ENCODE results near the gene CADM3.

The CADM3 gene

DNA sequence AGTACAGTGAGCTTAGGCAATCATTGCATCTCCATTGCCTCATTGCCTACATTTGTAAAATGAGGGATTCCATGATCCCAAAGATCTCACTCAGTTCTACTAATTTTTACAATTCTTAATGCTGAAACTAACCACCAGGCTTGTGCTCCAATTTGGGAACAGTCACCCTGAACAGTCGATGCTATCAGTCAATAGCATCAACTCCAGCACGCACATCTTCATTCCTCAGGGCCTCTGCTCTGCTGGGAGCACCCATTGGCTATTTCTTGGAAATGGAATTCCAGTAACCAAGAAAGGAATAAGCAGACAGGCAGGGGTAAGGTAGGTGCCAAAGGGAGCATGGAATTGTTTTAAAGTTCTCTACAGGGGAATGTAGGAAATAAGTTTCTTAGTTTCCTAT is 19.0 kb downstream of the CADM3 start:
- no peak for ATAC-seq
- TF ChIP-seq ZNF70 (CRISPR knock-in tag; IDR thresholded peaks at IDR 0.05) (no peak), RARB (CRISPR knock-in tag; IDR thresholded peaks at IDR 0.05) (no peak), OSR1 (CRISPR knock-in tag; IDR thresholded peaks at IDR 0.05) (no peak), CSDC2 (CRISPR knock-in tag; IDR thresholded peaks at IDR 0.05) (no peak), BACH2 (CRISPR knock-in tag; IDR thresholded peaks at IDR 0.05; ENCODE audit: borderline replicate concordance) (no peak), ESRRG (CRISPR knock-in tag; IDR thresholded peaks at IDR 0.05) (no peak), PPARA (CRISPR knock-in tag; IDR thresholded peaks at IDR 0.05; ENCODE audit: borderline replicate concordance) (no peak), TSHZ2 (CRISPR knock-in tag; IDR thresholded peaks at IDR 0.05) (no peak), CSRNP3 (CRISPR knock-in tag; IDR thresholded peaks at IDR 0.05) (no peak), ARNTL (CRISPR knock-in tag; IDR thresholded peaks at IDR 0.05; ENCODE audit: borderline replicate concordance, low read depth) (no peak)

GRCh38 chr1:159196543-159196942 is 25.1 kb downstream of the CADM3 start:
- peak; percentile 49 for ATAC-seq
- no peak for TF ChIP-seq ARNTL (CRISPR knock-in tag; IDR thresholded peaks at IDR 0.05; ENCODE audit: borderline replicate concordance, low read depth)
- no peak for TF ChIP-seq ZNF565 (CRISPR knock-in tag; conservative IDR thresholded peaks at IDR 0.05; ENCODE audit: low read depth)
- TF ChIP-seq ZNF8 (CRISPR knock-in tag; IDR thresholded peaks at IDR 0.05), result no peak
- no peak for TF ChIP-seq TOX (CRISPR knock-in tag; IDR thresholded peaks at IDR 0.05; ENCODE audit: borderline replicate concordance)
- no peak for TF ChIP-seq BACH2 (CRISPR knock-in tag; IDR thresholded peaks at IDR 0.05; ENCODE audit: borderline replicate concordance)
- no peak for TF ChIP-seq OSR1 (CRISPR knock-in tag; IDR thresholded peaks at IDR 0.05)
- no peak for TF ChIP-seq ISL1 (CRISPR knock-in tag; IDR thresholded peaks at IDR 0.05)

GRCh38 chr1:159197561-159198557 is 26.4 kb downstream of the CADM3 start:
- TF ChIP-seq SNAI2 (CRISPR knock-in tag; IDR thresholded peaks at IDR 0.05) (no peak), PPARA (CRISPR knock-in tag; IDR thresholded peaks at IDR 0.05; ENCODE audit: borderline replicate concordance) (no peak), ISL1 (CRISPR knock-in tag; IDR thresholded peaks at IDR 0.05) (no peak), RARB (CRISPR knock-in tag; IDR thresholded peaks at IDR 0.05) (no peak), ZNF8 (CRISPR knock-in tag; IDR thresholded peaks at IDR 0.05) (no peak), TSHZ2 (CRISPR knock-in tag; IDR thresholded peaks at IDR 0.05) (no peak), TOX (CRISPR knock-in tag; IDR thresholded peaks at IDR 0.05; ENCODE audit: borderline replicate concordance) (no peak), ZNF565 (CRISPR knock-in tag; conservative IDR thresholded peaks at IDR 0.05; ENCODE audit: low read depth) (no peak), OSR1 (CRISPR knock-in tag; IDR thresholded peaks at IDR 0.05) (no peak), ESRRG (CRISPR knock-in tag; IDR thresholded peaks at IDR 0.05) (no peak), CSRNP3 (CRISPR knock-in tag; IDR thresholded peaks at IDR 0.05) (no peak), ZFP30 (CRISPR knock-in tag; IDR thresholded peaks at IDR 0.05) (no peak), BACH2 (CRISPR knock-in tag; IDR thresholded peaks at IDR 0.05; ENCODE audit: borderline replicate concordance) (no peak)
- TF ChIP-seq, protein P1, sequence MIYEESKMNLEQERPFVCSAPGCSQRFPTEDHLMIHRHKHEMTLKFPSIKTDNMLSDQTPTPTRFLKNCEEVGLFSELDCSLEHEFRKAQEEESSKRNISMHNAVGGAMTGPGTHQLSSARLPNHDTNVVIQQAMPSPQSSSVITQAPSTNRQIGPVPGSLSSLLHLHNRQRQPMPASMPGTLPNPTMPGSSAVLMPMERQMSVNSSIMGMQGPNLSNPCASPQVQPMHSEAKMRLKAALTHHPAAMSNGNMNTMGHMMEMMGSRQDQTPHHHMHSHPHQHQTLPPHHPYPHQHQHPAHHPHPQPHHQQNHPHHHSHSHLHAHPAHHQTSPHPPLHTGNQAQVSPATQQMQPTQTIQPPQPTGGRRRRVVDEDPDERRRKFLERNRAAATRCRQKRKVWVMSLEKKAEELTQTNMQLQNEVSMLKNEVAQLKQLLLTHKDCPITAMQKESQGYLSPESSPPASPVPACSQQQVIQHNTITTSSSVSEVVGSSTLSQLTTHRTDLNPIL (CRISPR knock-in tag; IDR thresholded peaks at IDR 0.05; ENCODE audit: low read depth), result no peak
- ATAC-seq, result peak; percentile 98

All from SK-N-SH treated with all-trans-retinoic acid at 6 μM for 48 hours (cell line).